GM23338 (cell line): ENCODE results near the gene MAMLD1.

ENCODE experiments used
- EZH2 ChIP-seq: fragments of 200-600 bp; sonication (generic); IDR thresholded peaks from one replicate; pipeline ENCODE4 v1.8.0; 2017; ENCODE audit warnings: antibody characterized with exemption, mild to moderate bottlenecking, low read depth; ENCODE audit not compliant: unreplicated experiment
- POLR2AphosphoS5 ChIP-seq: IDR thresholded peaks from 2 replicates; pipeline ENCODE4 v1.6.1; 2016; ENCODE audit warnings: antibody characterized with exemption, low read depth
- REST ChIP-seq: IDR thresholded peaks from one replicate; pipeline ENCODE4 v1.6.1; 2018; ENCODE audit warnings: antibody characterized with exemption; ENCODE audit not compliant: unreplicated experiment
- TF ChIP-seq, protein P1 (sequence below), 2 experiments: fragments of 200-600 bp in 1 of 2; sonication (generic) in 1 of 2; conservative IDR thresholded peaks; 2 replicates each; pipeline versions ENCODE4 v1.5.1 to v1.6.1; 2016 to 2017; ENCODE audit warnings: antibody characterized with exemption in 2 of 2, low read depth in 2 of 2, mild to moderate bottlenecking in 2 of 2, moderate library complexity in 1 of 2
- TF ChIP-seq, protein P2 (sequence below): IDR thresholded peaks from 2 replicates; pipeline ENCODE4 v1.6.1; 2016; ENCODE audit warnings: antibody characterized with exemption

GRCh38 chrX:150414228-150414627 is 51.1 kb downstream of the MAMLD1 start:
- TF ChIP-seq EZH2 (no peak), REST (no peak), POLR2AphosphoS5 (no peak)
- TF ChIP-seq, protein P1, sequence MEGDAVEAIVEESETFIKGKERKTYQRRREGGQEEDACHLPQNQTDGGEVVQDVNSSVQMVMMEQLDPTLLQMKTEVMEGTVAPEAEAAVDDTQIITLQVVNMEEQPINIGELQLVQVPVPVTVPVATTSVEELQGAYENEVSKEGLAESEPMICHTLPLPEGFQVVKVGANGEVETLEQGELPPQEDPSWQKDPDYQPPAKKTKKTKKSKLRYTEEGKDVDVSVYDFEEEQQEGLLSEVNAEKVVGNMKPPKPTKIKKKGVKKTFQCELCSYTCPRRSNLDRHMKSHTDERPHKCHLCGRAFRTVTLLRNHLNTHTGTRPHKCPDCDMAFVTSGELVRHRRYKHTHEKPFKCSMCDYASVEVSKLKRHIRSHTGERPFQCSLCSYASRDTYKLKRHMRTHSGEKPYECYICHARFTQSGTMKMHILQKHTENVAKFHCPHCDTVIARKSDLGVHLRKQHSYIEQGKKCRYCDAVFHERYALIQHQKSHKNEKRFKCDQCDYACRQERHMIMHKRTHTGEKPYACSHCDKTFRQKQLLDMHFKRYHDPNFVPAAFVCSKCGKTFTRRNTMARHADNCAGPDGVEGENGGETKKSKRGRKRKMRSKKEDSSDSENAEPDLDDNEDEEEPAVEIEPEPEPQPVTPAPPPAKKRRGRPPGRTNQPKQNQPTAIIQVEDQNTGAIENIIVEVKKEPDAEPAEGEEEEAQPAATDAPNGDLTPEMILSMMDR (conservative IDR thresholded peaks at IDR 0.05; ENCODE audit: low read depth in 2 of 2) = no peak
- TF ChIP-seq, protein P2, sequence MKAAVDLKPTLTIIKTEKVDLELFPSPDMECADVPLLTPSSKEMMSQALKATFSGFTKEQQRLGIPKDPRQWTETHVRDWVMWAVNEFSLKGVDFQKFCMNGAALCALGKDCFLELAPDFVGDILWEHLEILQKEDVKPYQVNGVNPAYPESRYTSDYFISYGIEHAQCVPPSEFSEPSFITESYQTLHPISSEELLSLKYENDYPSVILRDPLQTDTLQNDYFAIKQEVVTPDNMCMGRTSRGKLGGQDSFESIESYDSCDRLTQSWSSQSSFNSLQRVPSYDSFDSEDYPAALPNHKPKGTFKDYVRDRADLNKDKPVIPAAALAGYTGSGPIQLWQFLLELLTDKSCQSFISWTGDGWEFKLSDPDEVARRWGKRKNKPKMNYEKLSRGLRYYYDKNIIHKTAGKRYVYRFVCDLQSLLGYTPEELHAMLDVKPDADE = no peak
